ENCODE data around the gene SYNCRIP. TPM values are rescaled to one million over a fixed set of nuclear protein-coding genes. Genes with fewer than 3 reads are reported as not detected.

The SYNCRIP gene
- total and polyA plus RNA-seq, 2 experiments from 2014 or later, result 62.1 to 78.1 TPM

DNA sequence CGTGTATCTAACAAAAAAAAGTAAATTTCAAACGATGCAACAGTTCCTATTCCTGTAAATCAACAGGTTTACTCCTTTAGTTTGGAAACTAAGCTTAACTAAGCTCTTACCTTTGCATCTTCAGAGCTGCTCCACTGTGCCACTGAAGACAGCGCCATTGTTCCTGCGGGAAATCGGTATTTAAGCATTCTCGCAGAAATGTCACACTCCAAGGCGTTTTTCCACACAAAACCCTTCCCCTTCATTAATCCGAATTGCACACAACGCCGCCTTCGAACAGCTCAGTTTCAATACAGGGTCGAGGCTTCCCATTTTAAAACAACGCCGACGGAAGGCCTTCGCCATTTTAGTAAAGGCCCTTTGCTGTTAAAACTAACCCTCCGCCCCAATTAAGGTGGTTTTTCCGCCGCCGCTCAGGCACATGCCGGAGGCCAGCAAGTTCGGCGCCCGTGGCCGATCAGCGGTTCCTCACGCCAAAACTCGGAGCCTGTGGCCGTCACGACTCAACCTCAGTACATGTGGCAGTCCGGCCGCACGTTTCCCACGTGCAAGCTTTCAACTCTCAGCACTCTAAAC, 35.4 kb upstream of the SYNCRIP start:
- DNase-seq (ENCODE audit: low spot score), result no peak
- peaks cover 53% of the 10 kb centered on the region for H3K79me2 ChIP-seq
- peaks cover 34% of the 10 kb centered on the region for H4K20me1 ChIP-seq (ENCODE audit: insufficient read depth, poor library complexity, severe bottlenecking)
- H3K9me2 ChIP-seq (replicated peaks; ENCODE audit: insufficient read depth), result no peaks in the 10 kb centered on the region
- peak overlapping the region; percentile 82 for H3K27ac ChIP-seq
- H3K4me2 ChIP-seq, result peak overlapping the region; percentile 85
- H3K36me3 ChIP-seq (replicated peaks; ENCODE audit: insufficient read depth, low read depth), result no peaks in the 10 kb centered on the region
- no peak for TF ChIP-seq EZH2phosphoT487 (IDR thresholded peaks at IDR 0.05; ENCODE audit: low read depth, severe bottlenecking, unreplicated experiment)
- TF ChIP-seq EZH2 (IDR thresholded peaks at IDR 0.05; ENCODE audit: borderline replicate concordance), result no peak
- TF ChIP-seq, protein P1, sequence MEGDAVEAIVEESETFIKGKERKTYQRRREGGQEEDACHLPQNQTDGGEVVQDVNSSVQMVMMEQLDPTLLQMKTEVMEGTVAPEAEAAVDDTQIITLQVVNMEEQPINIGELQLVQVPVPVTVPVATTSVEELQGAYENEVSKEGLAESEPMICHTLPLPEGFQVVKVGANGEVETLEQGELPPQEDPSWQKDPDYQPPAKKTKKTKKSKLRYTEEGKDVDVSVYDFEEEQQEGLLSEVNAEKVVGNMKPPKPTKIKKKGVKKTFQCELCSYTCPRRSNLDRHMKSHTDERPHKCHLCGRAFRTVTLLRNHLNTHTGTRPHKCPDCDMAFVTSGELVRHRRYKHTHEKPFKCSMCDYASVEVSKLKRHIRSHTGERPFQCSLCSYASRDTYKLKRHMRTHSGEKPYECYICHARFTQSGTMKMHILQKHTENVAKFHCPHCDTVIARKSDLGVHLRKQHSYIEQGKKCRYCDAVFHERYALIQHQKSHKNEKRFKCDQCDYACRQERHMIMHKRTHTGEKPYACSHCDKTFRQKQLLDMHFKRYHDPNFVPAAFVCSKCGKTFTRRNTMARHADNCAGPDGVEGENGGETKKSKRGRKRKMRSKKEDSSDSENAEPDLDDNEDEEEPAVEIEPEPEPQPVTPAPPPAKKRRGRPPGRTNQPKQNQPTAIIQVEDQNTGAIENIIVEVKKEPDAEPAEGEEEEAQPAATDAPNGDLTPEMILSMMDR (IDR thresholded peaks at IDR 0.05; ENCODE audit: poor library complexity), result no peak
- no peaks in the 10 kb centered on the region for H3K9me3 ChIP-seq (ENCODE audit: low read depth)
- no peaks in the 10 kb centered on the region for H3K27me3 ChIP-seq
- H2AFZ ChIP-seq, result peak overlapping the region; percentile 8
- peak overlapping the region; percentile 63 for H3K4me3 ChIP-seq
- H3K4me1 ChIP-seq (ENCODE audit: insufficient read depth), result peaks cover 20% of the 10 kb centered on the region
- WGBS (ENCODE audit: low lambda C conversion rate, missing lambda C conversion rate), result under 1% methylated on average over 34 of the region's 34 CpGs

DNA sequence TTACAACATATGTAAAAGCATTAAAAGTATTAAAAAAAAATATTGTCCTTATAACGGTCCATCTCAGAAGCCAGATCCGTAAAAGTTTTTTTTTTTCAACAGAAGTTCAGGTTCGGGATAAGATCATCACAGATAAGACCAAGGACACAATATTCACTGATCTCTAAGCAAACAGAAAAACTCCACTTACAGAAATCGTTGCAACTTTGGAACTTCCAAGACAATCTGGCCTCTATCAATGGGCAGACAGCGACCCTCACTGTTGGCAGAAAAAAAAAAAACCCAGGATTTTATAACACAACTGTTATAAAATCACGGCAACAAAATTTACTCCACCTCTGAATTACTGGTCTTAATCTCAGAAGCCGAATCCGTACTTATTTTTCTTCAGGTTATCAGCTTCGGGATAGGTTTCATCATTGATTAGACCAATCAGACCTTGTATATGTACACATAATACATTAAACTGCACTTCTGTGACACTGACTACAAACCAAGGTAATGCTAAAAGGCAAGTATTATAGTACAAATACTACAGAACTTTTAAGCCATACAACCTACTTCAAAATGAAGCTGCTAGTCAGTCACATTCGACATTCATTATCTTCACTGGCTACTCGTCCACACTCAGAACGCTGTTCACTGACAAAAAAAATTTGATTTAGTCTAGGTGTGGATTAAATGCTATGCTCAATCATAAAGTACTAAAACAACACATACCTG, 34.7 kb upstream of the SYNCRIP start:
- H3K27ac ChIP-seq, result peak overlapping the region; percentile 82
- H4K20me1 ChIP-seq (ENCODE audit: insufficient read depth, poor library complexity, severe bottlenecking), result peaks cover 34% of the 10 kb centered on the region
- peak; percentile 27 for DNase-seq (ENCODE audit: low spot score)
- peaks cover 56% of the 10 kb centered on the region for H3K79me2 ChIP-seq
- H3K9me3 ChIP-seq (ENCODE audit: low read depth), result no peaks in the 10 kb centered on the region
- peaks cover 20% of the 10 kb centered on the region for H3K4me1 ChIP-seq (ENCODE audit: insufficient read depth)
- no peaks in the 10 kb centered on the region for H3K9me2 ChIP-seq (replicated peaks; ENCODE audit: insufficient read depth)
- peak overlapping the region; percentile 85 for H3K4me2 ChIP-seq
- TF ChIP-seq EZH2 (IDR thresholded peaks at IDR 0.05; ENCODE audit: borderline replicate concordance), result no peak
- TF ChIP-seq, protein P1 (IDR thresholded peaks at IDR 0.05; ENCODE audit: poor library complexity), result peak; percentile 51
- no peak overlapping the region for H2AFZ ChIP-seq
- WGBS (ENCODE audit: low lambda C conversion rate, missing lambda C conversion rate), result under 1% methylated on average over 12 of the region's 12 CpGs
- peak overlapping the region; percentile 63 for H3K4me3 ChIP-seq
- H3K36me3 ChIP-seq (replicated peaks; ENCODE audit: insufficient read depth, low read depth), result no peaks in the 10 kb centered on the region
- H3K27me3 ChIP-seq, result no peaks in the 10 kb centered on the region

- H3K9me3 ChIP-seq (ENCODE audit: low read depth), result no peaks in the 10 kb centered on the region
- no peak overlapping the region for H3K27ac ChIP-seq
- H3K79me2 ChIP-seq, result peaks cover 57% of the 10 kb centered on the region
- H3K9me2 ChIP-seq (replicated peaks; ENCODE audit: insufficient read depth), result no peaks in the 10 kb centered on the region
- 27% methylated on average over 6 of the region's 6 CpGs for WGBS (ENCODE audit: low lambda C conversion rate, missing lambda C conversion rate)
- H3K4me3 ChIP-seq, result peak overlapping the region; percentile 63
- peaks cover 20% of the 10 kb centered on the region for H3K4me1 ChIP-seq (ENCODE audit: insufficient read depth)
- no peak overlapping the region for H2AFZ ChIP-seq
- peak overlapping the region; percentile 85 for H3K4me2 ChIP-seq
- no peak for DNase-seq (ENCODE audit: low spot score)
- TF ChIP-seq EZH2 (IDR thresholded peaks at IDR 0.05; ENCODE audit: borderline replicate concordance) (no peak), EZH2phosphoT487 (IDR thresholded peaks at IDR 0.05; ENCODE audit: low read depth, severe bottlenecking, unreplicated experiment) (no peak)
- TF ChIP-seq, protein P1 (IDR thresholded peaks at IDR 0.05; ENCODE audit: poor library complexity), result no peak
- H4K20me1 ChIP-seq (ENCODE audit: insufficient read depth, poor library complexity, severe bottlenecking), result peaks cover 34% of the 10 kb centered on the region
- no peaks in the 10 kb centered on the region for H3K36me3 ChIP-seq (replicated peaks; ENCODE audit: insufficient read depth, low read depth)
- H3K27me3 ChIP-seq, result no peaks in the 10 kb centered on the region
These were observed 33.5 kb upstream of the SYNCRIP start for GRCh38 chr6:85676086-85676729.
